H1 (cell line): ENCODE results near the gene PGP. TPM values are rescaled to one million over a fixed set of nuclear protein-coding genes. Genes with fewer than 3 reads are reported as not detected.

Source experiments
- CTCF ChIA-PET: fragments of 300-600 bp; sonication (Branson Sonifier 250); formaldehyde crosslinking; loops from one replicate; lab custom pipeline; 2021; ENCODE audit not compliant: partially characterized antibody; lab: Charles Lee
- POLR2A ChIA-PET: fragments of 300-600 bp; sonication (Branson Sonifier 250); formaldehyde crosslinking; loops from one replicate; lab custom pipeline; 2021; ENCODE audit warnings: inconsistent platforms; ENCODE audit not compliant: partially characterized antibody; lab: Charles Lee
- DNase-seq, 2 experiments: peaks; one replicate each; pipeline versions ENCODE4 v3.0.0 to v3.0.0-alpha.2; 2010 to 2022; ENCODE audit warnings: low spot score in 2 of 2, low read depth in 1 of 2, mixed read lengths in 1 of 2
- FAIRE-seq: peaks from 2 replicates; lab custom pipeline; 2011; peaks lifted over from hg19 to GRCh38; lab: Jason Lieb, UNC
- H2AFZ ChIP-seq: 2 replicates; pipeline ENCODE4 v1.8.1; 2012; ENCODE audit warnings: low read length, inconsistent platforms
- H2AK5ac ChIP-seq: 2 replicates; pipeline ENCODE4 v1.6.1; 2013; ENCODE audit warnings: low read depth, low read length
- H2BK120ac ChIP-seq: replicated peaks from 2 replicates; pipeline ENCODE3; 2013; ENCODE audit warnings: low read depth, low read length, inconsistent platforms
- H2BK12ac ChIP-seq: 2 replicates; pipeline ENCODE4 v1.6.1; 2013; ENCODE audit warnings: low read depth, low read length
- H2BK15ac ChIP-seq: 2 replicates; pipeline ENCODE4 v1.6.1; 2013; ENCODE audit warnings: low read length
- H2BK20ac ChIP-seq: 2 replicates; pipeline ENCODE4 v1.6.1; 2013; ENCODE audit warnings: low read length
- H2BK5ac ChIP-seq: 2 replicates; pipeline ENCODE4 v1.6.1; 2013; ENCODE audit warnings: low read depth, low read length
- H3K14ac ChIP-seq: 2 replicates; pipeline ENCODE4 v1.6.1; 2013; ENCODE audit warnings: inconsistent platforms; ENCODE audit not compliant: insufficient read length
- H3K18ac ChIP-seq: 2 replicates; pipeline ENCODE4 v1.6.1; 2013; ENCODE audit warnings: low read length; ENCODE audit errors: extremely low read depth
- H3K23ac ChIP-seq: 2 replicates; pipeline ENCODE4 v1.6.1; 2013; ENCODE audit warnings: inconsistent platforms; ENCODE audit not compliant: insufficient read length
- H3K23me2 ChIP-seq: 2 replicates; pipeline ENCODE4 v1.6.1; 2013; ENCODE audit warnings: low read depth, low read length
- H3K27ac ChIP-seq: 2 replicates; pipeline ENCODE4 v1.6.1; 2011; ENCODE audit warnings: low read depth, low read length, inconsistent platforms
- H3K27me3 ChIP-seq, 4 experiments: replicated peaks in 1 of 4; 1 replicate in 1 of 4; 2 replicates in 3 of 4; pipeline versions ENCODE4 v1.6.1 to v1.8.1; 2011 to 2013; ENCODE audit warnings: low read length in 3 of 4, mild to moderate bottlenecking in 3 of 4, inconsistent platforms in 2 of 4, mixed read lengths in 2 of 4, moderate library complexity in 1 of 4; ENCODE audit not compliant: control insufficient read depth in 3 of 4, insufficient read depth in 3 of 4; ENCODE audit errors: extremely low read depth in 1 of 4
- H3K36me3 ChIP-seq, 4 experiments: 2 replicates each; pipeline versions ENCODE4 v1.6.1 to v1.8.1; 2011 to 2013; ENCODE audit warnings: mild to moderate bottlenecking in 4 of 4, low read length in 3 of 4, moderate library complexity in 2 of 4, control low read depth in 1 of 4, inconsistent platforms in 1 of 4; ENCODE audit not compliant: insufficient read depth in 4 of 4, control insufficient read depth in 2 of 4
- H3K4ac ChIP-seq: replicated peaks from 2 replicates; pipeline ENCODE3; 2013; ENCODE audit warnings: low read length, low read depth, mixed read lengths, inconsistent platforms; ENCODE audit not compliant: insufficient read length
- H3K4me1 ChIP-seq, 4 experiments: replicated peaks in 1 of 4; 1 replicate in 1 of 4; 2 replicates in 3 of 4; pipeline versions ENCODE4 v1.6.1 to v1.8.1; 2011 to 2013; ENCODE audit warnings: low read length in 3 of 4, inconsistent platforms in 2 of 4, mixed read lengths in 1 of 4; ENCODE audit not compliant: insufficient read depth in 4 of 4, control insufficient read depth in 3 of 4
- H3K4me2 ChIP-seq, 2 experiments: 2 replicates each; pipeline versions ENCODE4 v1.6.1 to v1.8.1; 2011 to 2013; ENCODE audit warnings: low read depth in 2 of 2, low read length in 2 of 2, control low read depth in 1 of 2, inconsistent platforms in 1 of 2, mild to moderate bottlenecking in 1 of 2; ENCODE audit not compliant: insufficient read depth in 1 of 2
- H3K4me3 ChIP-seq, 4 experiments: fragments of 200-600, 300-600 bp in 1 of 4; sonication (generic), shearing (Covaris generic), sonication (Bioruptor Twin) in 1 of 4; 2 replicates each; pipeline versions ENCODE4 v1.5.1 to v1.8.1; 2011 to 2016; ENCODE audit warnings: low read length in 4 of 4, low read depth in 3 of 4, control low read depth in 2 of 4, inconsistent platforms in 2 of 4, mild to moderate bottlenecking in 2 of 4, mixed read lengths in 1 of 4, moderate library complexity in 1 of 4; ENCODE audit not compliant: insufficient read depth in 2 of 4; ENCODE audit errors: extremely low read depth in 1 of 4
- H3K56ac ChIP-seq: replicated peaks from 2 replicates; pipeline ENCODE3; 2013; ENCODE audit warnings: low read depth, mild to moderate bottlenecking, mixed read lengths, low read length, inconsistent platforms; ENCODE audit not compliant: insufficient read length
- H3K79me1 ChIP-seq: 2 replicates; pipeline ENCODE4 v1.6.1; 2013; ENCODE audit warnings: low read depth, low read length, control low read depth
- H3K79me2 ChIP-seq, 2 experiments: 2 replicates each; pipeline versions ENCODE4 v1.6.1 to v1.8.1; 2012 to 2013; ENCODE audit warnings: low read length in 2 of 2, mild to moderate bottlenecking in 2 of 2, inconsistent platforms in 1 of 2; ENCODE audit not compliant: insufficient read depth in 2 of 2, control insufficient read depth in 1 of 2
- H3K9ac ChIP-seq, 4 experiments: replicated peaks in 1 of 4; 1 replicate in 1 of 4; 2 replicates in 3 of 4; pipeline versions ENCODE4 v1.6.1 to v1.8.1; 2011 to 2013; ENCODE audit warnings: low read depth in 3 of 4, low read length in 3 of 4, control low read depth in 2 of 4, mild to moderate bottlenecking in 2 of 4, moderate library complexity in 2 of 4, inconsistent platforms in 1 of 4; ENCODE audit errors: extremely low read depth in 1 of 4
- H3K9me3 ChIP-seq, 2 experiments: 2 replicates each; pipeline versions ENCODE4 v1.6.1 to v1.8.1; 2012 to 2013; ENCODE audit warnings: mild to moderate bottlenecking in 2 of 2, moderate library complexity in 2 of 2, control low read depth in 1 of 2, inconsistent platforms in 1 of 2, low read depth in 1 of 2, low read length in 1 of 2, mixed read lengths in 1 of 2; ENCODE audit not compliant: insufficient read depth in 2 of 2
- H4K20me1 ChIP-seq, 2 experiments: replicated peaks in 1 of 2; 2 replicates each; pipeline versions ENCODE3 to v1.8.1; 2011 to 2013; ENCODE audit warnings: inconsistent platforms in 2 of 2, low read length in 2 of 2, mild to moderate bottlenecking in 1 of 2; ENCODE audit not compliant: insufficient read depth in 2 of 2, control insufficient read depth in 1 of 2
- H4K5ac ChIP-seq: 2 replicates; pipeline ENCODE4 v1.6.1; 2013; ENCODE audit warnings: low read length, low read depth, mixed read lengths, inconsistent platforms; ENCODE audit not compliant: insufficient read length
- H4K8ac ChIP-seq: 2 replicates; pipeline ENCODE4 v1.8.0; 2013; ENCODE audit warnings: mild to moderate bottlenecking, moderate library complexity, low read length, inconsistent platforms; ENCODE audit not compliant: insufficient read depth; ENCODE audit errors: extremely low read depth
- H4K91ac ChIP-seq: replicated peaks from 2 replicates; pipeline ENCODE3; 2013; ENCODE audit warnings: low read length, mixed read lengths, inconsistent platforms; ENCODE audit not compliant: insufficient read length
- MAFK ChIP-seq: IDR thresholded peaks from 2 replicates; pipeline ENCODE4 v1.6.1; 2012; ENCODE audit warnings: low read depth, mild to moderate bottlenecking, improper control_type of control experiment, low read length
- POLR2AphosphoS5 ChIP-seq: IDR thresholded peaks from 2 replicates; pipeline ENCODE4 v1.6.1; 2011; ENCODE audit warnings: low read depth, low read length
- WGBS, 2 experiments: shearing (Covaris generic) in 1 of 2; methylation state at CpG; one replicate each; pipeline versions ENCODE4 v1.1.6 to v1.1.7; 2013 to 2015; ENCODE audit warnings: low lambda C conversion rate in 2 of 2, mixed read lengths in 2 of 2, inconsistent platforms in 1 of 2, low coverage in 1 of 2, missing lambda C conversion rate in 1 of 2; ENCODE audit not compliant: insufficient replicate concordance in 2 of 2, insufficient coverage in 1 of 2, insufficient read length in 1 of 2; ENCODE audit errors: extremely low coverage in 1 of 2, missing lambda C conversion rate in 1 of 2; 5-methylcytosine and 5-hydroxymethylcytosine counted together
- polyA plus RNA-seq, 7 experiments: library from polyadenylated mRNA; depleted of rRNA in 3 of 7; stranded (reverse) in 5 of 7; unstranded in 2 of 7; fragments of >200 nt in 5 of 7; fragments of 200-250 nt in 2 of 7; gene quantifications; 1 replicate in 5 of 7; 2 replicates in 1 of 7; 4 replicates in 1 of 7; pipeline versions ENCODE4 v1.2.1 to v1.2.3, GENCODE V29; 2011 to 2013; ENCODE audit warnings: missing spikeins in 2 of 7, mixed read lengths in 2 of 7
- total RNA-seq: library from RNA; stranded (reverse); fragmentation: NEBNext Ultra II Directional; extraction: Animal tissue kit (Norgen Biotek cat#: 25700); gene quantifications from 2 replicates; pipeline ENCODE4 v1.2.1, GENCODE V29; 2021

Gene PGP
- total and polyA plus RNA-seq, 2 of the 8 experiments (the other 6 are each of a cell fraction or from before 2014, with no cell fraction given): 30.9 to 55.9 TPM

- H4K8ac ChIP-seq: no peak overlapping the region
- peaks cover 4% of the 10 kb centered on the region; the same call in 1 of the 2 replicates for H3K79me1 ChIP-seq
- no peak overlapping the region for H3K4ac ChIP-seq
- H2AFZ ChIP-seq: no peak overlapping the region
- CTCF ChIA-PET: interaction anchor here (0.8 to 1.8 kb wide), 6 partner anchors 9 to 244 kb away, joined by 3 to 5 read pairs (median 4); partner anchors contain the start of gene ABCA3
- H3K27me3 ChIP-seq: no peaks in the 10 kb centered on the region
- 0 out of 2 replicates have a peak, but pooled peaks cover 2% of the 10 kb centered on the region for H3K23me2 ChIP-seq
- peaks cover 0 to 6% (median 5%) of the 10 kb centered on the region in 4 experiments; a peak in 5 of 7 replicates for H3K4me1 ChIP-seq
- no peak overlapping the region for H2BK12ac ChIP-seq
- peaks cover 37 to 92% (median 66%) of the 10 kb centered on the region in 4 experiments for H3K36me3 ChIP-seq
- FAIRE-seq (no peak), DNase-seq (no peak)
- H3K9ac ChIP-seq: no peak overlapping the region
- H2AK5ac ChIP-seq: no peak overlapping the region
- TF ChIP-seq MAFK: no peak
- TF ChIP-seq POLR2AphosphoS5: 0 out of 2 replicates have a peak, but pooled peaks have one; percentile 30
- H3K4me2 ChIP-seq: no peak overlapping the region
- H2BK5ac ChIP-seq: no peak overlapping the region
- no peak overlapping the region for H2BK20ac ChIP-seq
- H3K4me3 ChIP-seq: no peak overlapping the region
- H3K9me3 ChIP-seq: no peaks in the 10 kb centered on the region
- H4K20me1 ChIP-seq: peaks cover 17 to 21% of the 10 kb centered on the region in 2 experiments
- no peak overlapping the region for H3K14ac ChIP-seq
- POLR2A ChIA-PET: interaction anchor here (1.0 to 13.9 kb wide), 10 partner anchors 9 to 190 kb away, joined by 3 to 228 read pairs (median 4); partner anchors contain the start of genes BRICD5, DNASE1L2, PGP and RNPS1
- H2BK120ac ChIP-seq: no peak overlapping the region
- 95% methylated on average over 12 of the region's 12 CpGs; no CpG with 5 or more reads in 1 of the 2 experiments for WGBS, 2 experiments
- H3K18ac ChIP-seq: no peak overlapping the region
- H4K91ac ChIP-seq: no peak overlapping the region
- H4K5ac ChIP-seq: no peak overlapping the region
- peaks cover 0 to 22% of the 10 kb centered on the region in 2 experiments; a peak in 2 of 4 replicates for H3K79me2 ChIP-seq
- H3K27ac ChIP-seq: no peak overlapping the region
- no peak overlapping the region for H3K56ac ChIP-seq
- H2BK15ac ChIP-seq: no peak overlapping the region
- H3K23ac ChIP-seq: no peak overlapping the region
These were observed 42.0 kb upstream of the PGP start for GRCh38 chr16:2256531-2257140.
